Measurements from ENCODE around the gene PRKAG2. TPM values are rescaled to one million over a fixed set of nuclear protein-coding genes. Genes with fewer than 3 reads are reported as not detected.

PRKAG2 gene
- total and polyA plus RNA-seq, 2 experiments from 2014 or later: 9.1 to 14.9 TPM

GRCh38 chr7:151702961-151703360 is 174.0 kb downstream of the PRKAG2 start:
- Mint-ChIP-seq H3K27ac (no peak overlapping the region), H3K4me3 (no peak overlapping the region), H3K4me1 (peaks cover 8% of the 10 kb centered on the region), H3K36me3 (ENCODE audit: low read depth) (no peaks in the 10 kb centered on the region; the same call in 2 of the 3 replicates), H3K9me3 (no peaks in the 10 kb centered on the region; the same call in 2 of the 3 replicates), H3K27me3 (ENCODE audit: insufficient read depth, low read depth, poor library complexity) (peaks cover 8% of the 10 kb centered on the region)
- ATAC-seq: no peak
- Histone ChIP-seq H3F3A (replicated peaks; ENCODE audit: low read depth) (no peaks in the 10 kb centered on the region), H3K4me2 (no peak overlapping the region), H3K9me2 (ENCODE audit: insufficient read depth) (no peaks in the 10 kb centered on the region), H3K36me3 (ENCODE audit: insufficient read depth) (no peaks in the 10 kb centered on the region), H2AFZ (no peak overlapping the region), H3K4me1 (ENCODE audit: insufficient read depth) (no peaks in the 10 kb centered on the region), H3K27me3 (ENCODE audit: insufficient read depth) (no peaks in the 10 kb centered on the region), H3K4me3 (no peak overlapping the region), H3K79me2 (replicated peaks; ENCODE audit: insufficient read depth) (no peaks in the 10 kb centered on the region), H4K20me1 (replicated peaks; ENCODE audit: insufficient read depth) (no peaks in the 10 kb centered on the region), H3K27ac (ENCODE audit: low read depth) (no peak overlapping the region)
- TF ChIP-seq ETS1 (IDR thresholded peaks at IDR 0.05) (no peak), CREB1 (CRISPR knock-in tag; IDR thresholded peaks at IDR 0.05; ENCODE audit: low read depth) (no peak), EZH2phosphoT487 (IDR thresholded peaks at IDR 0.05; ENCODE audit: unreplicated experiment) (no peak), ZNF462 (CRISPR knock-in tag; IDR thresholded peaks at IDR 0.05) (no peak), CTCF (conservative IDR thresholded peaks at IDR 0.05; ENCODE audit: low read depth in 2 of 2) (no peak), EZH2 (IDR thresholded peaks at IDR 0.05; ENCODE audit: low read depth, unreplicated experiment) (no peak), STAT1 (IDR thresholded peaks at IDR 0.05; ENCODE audit: unreplicated experiment) (no peak), POLR2AphosphoS5 (IDR thresholded peaks at IDR 0.05; ENCODE audit: low read depth) (no peak), NANOG (IDR thresholded peaks at IDR 0.05; ENCODE audit: borderline replicate concordance) (no peak), JUNB (IDR thresholded peaks at IDR 0.05; ENCODE audit: unreplicated experiment) (no peak), REST (IDR thresholded peaks at IDR 0.05; ENCODE audit: unreplicated experiment) (no peak), ZNF114 (CRISPR knock-in tag; IDR thresholded peaks at IDR 0.05) (no peak), ZNF331 (CRISPR knock-in tag; IDR thresholded peaks at IDR 0.05; ENCODE audit: low read depth) (no peak)
- DNase-seq (ENCODE audit: low spot score): no peak
